Endothelial cell of umbilical vein (primary cell): Measurements from ENCODE around the gene ZFYVE26. TPM values are rescaled to one million over a fixed set of nuclear protein-coding genes. Genes with fewer than 3 reads are reported as not detected.

Experiments
- BruUV-seq: library from RNA; stranded (reverse); fragments of 400-500 nt; replicated peaks from 2 replicates; lab custom pipeline; 2021; lab: Mats Ljungman, UMichigan
- CTCF ChIA-PET: fragments of 300-600, 350-600 bp; sonication (Branson Sonifier 250); formaldehyde crosslinking; loops from one replicate; lab custom pipeline; 2021; ENCODE audit warnings: antibody characterized with exemption, inconsistent platforms; lab: Charles Lee
- POLR2A ChIA-PET: fragments of 300-600, 350-600 bp; sonication (Branson Sonifier 250); formaldehyde crosslinking; loops from one replicate; lab custom pipeline; 2021; ENCODE audit warnings: antibody characterized with exemption, inconsistent platforms; lab: Charles Lee
- DNase-seq: peaks from one replicate; pipeline ENCODE4 v3.0.0-alpha.2; 2011; ENCODE audit warnings: low read depth, low spot score
- FAIRE-seq: peaks from 2 replicates; lab custom pipeline; 2011; peaks lifted over from hg19 to GRCh38; lab: Jason Lieb, UNC
- H2AFZ ChIP-seq: 2 replicates; pipeline ENCODE4 v1.6.0; 2012; ENCODE audit warnings: low read depth, low read length, control low read depth, inconsistent platforms
- H3K27ac ChIP-seq: 2 replicates; pipeline ENCODE4 v1.5.1; 2011; ENCODE audit warnings: low read depth, mild to moderate bottlenecking, control low read depth, low read length, moderate library complexity; ENCODE audit not compliant: insufficient read depth
- H3K27me3 ChIP-seq, 2 experiments: 2 replicates each; pipeline versions ENCODE4 v1.6.0 to v1.6.1; 2011; ENCODE audit warnings: low read length in 2 of 2, mixed read lengths in 1 of 2; ENCODE audit not compliant: control insufficient read depth in 2 of 2, insufficient read depth in 2 of 2
- H3K36me3 ChIP-seq, 2 experiments: 2 replicates in 1 of 2; 3 replicates in 1 of 2; pipeline ENCODE4 v1.5.1; 2011; ENCODE audit warnings: low read length in 2 of 2, mild to moderate bottlenecking in 1 of 2, moderate library complexity in 1 of 2; ENCODE audit not compliant: control insufficient read depth in 2 of 2, insufficient read depth in 2 of 2; ENCODE audit errors: extremely low read depth in 1 of 2
- H3K4me1 ChIP-seq: 3 replicates; pipeline ENCODE4 v1.5.1; 2011; ENCODE audit warnings: mild to moderate bottlenecking, low read length; ENCODE audit not compliant: control insufficient read depth, insufficient read depth; ENCODE audit errors: extremely low read depth
- H3K4me2 ChIP-seq: 2 replicates; pipeline ENCODE4 v1.6.1; 2011; ENCODE audit warnings: low read length, control low read depth, mixed read lengths; ENCODE audit not compliant: insufficient read depth
- H3K4me3 ChIP-seq, 3 experiments: fragments of 200-600 bp in 1 of 3; sonication (generic), shearing (Covaris generic) in 1 of 3; replicated peaks in 1 of 3; 2 replicates each; pipeline ENCODE4 v1.5.1; 2011 to 2016; ENCODE audit warnings: control low read depth in 3 of 3, low read length in 3 of 3, mild to moderate bottlenecking in 2 of 3, inconsistent platforms in 1 of 3, low read depth in 1 of 3, moderate library complexity in 1 of 3; ENCODE audit not compliant: insufficient read depth in 1 of 3
- H3K79me2 ChIP-seq: 2 replicates; pipeline ENCODE4 v1.6.0; 2012; ENCODE audit warnings: low read length, inconsistent platforms; ENCODE audit not compliant: control insufficient read depth, insufficient read depth
- H3K9ac ChIP-seq: replicated peaks from 2 replicates; pipeline ENCODE3; 2011; ENCODE audit warnings: low read length, control low read depth; ENCODE audit not compliant: insufficient read depth; ENCODE audit errors: extremely low read depth
- H3K9me1 ChIP-seq: replicated peaks from 3 replicates; pipeline ENCODE4 v1.6.0; 2011; ENCODE audit warnings: mild to moderate bottlenecking, low read length; ENCODE audit not compliant: control insufficient read depth, insufficient read depth; ENCODE audit errors: extremely low read depth
- H3K9me3 ChIP-seq: replicated peaks from 2 replicates; pipeline ENCODE4 v1.5.1; 2012; ENCODE audit warnings: low read length, inconsistent platforms; ENCODE audit not compliant: control insufficient read depth, insufficient read depth
- H4K20me1 ChIP-seq: replicated peaks from 2 replicates; pipeline ENCODE3; 2011; ENCODE audit warnings: mild to moderate bottlenecking, low read length; ENCODE audit not compliant: control insufficient read depth, insufficient read depth; ENCODE audit errors: extremely low read depth
- CTCF ChIP-seq, 2 donors: IDR thresholded peaks; 1 replicate in 1 of 2; 2 replicates in 1 of 2; pipeline ENCODE4 v1.5.1; 2011; ENCODE audit warnings: low read length in 2 of 2, mild to moderate bottlenecking in 2 of 2, moderate library complexity in 2 of 2, control low read depth in 1 of 2, inconsistent platforms in 1 of 2, low read depth in 1 of 2; ENCODE audit not compliant: insufficient read depth in 1 of 2; ENCODE audit errors: extremely low read depth in 1 of 2
- EZH2 ChIP-seq: IDR thresholded peaks from 2 replicates; pipeline ENCODE4 v1.6.1; 2012; ENCODE audit warnings: borderline replicate concordance, low read depth, mild to moderate bottlenecking, moderate library complexity, low read length, inconsistent platforms; ENCODE audit not compliant: severe bottlenecking
- FOS ChIP-seq: IDR thresholded peaks from 2 replicates; pipeline ENCODE4 v1.6.1; 2011; ENCODE audit warnings: mild to moderate bottlenecking, low read length, moderate library complexity, borderline replicate concordance; ENCODE audit not compliant: insufficient read depth
- MAX ChIP-seq: IDR thresholded peaks from 2 replicates; pipeline ENCODE4 v1.6.1; 2011; ENCODE audit not compliant: insufficient read depth, insufficient read length
- MYC ChIP-seq: IDR thresholded peaks from one replicate; pipeline ENCODE4 v1.6.1; 2011; ENCODE audit warnings: mild to moderate bottlenecking, low read depth, low read length
- POLR2A ChIP-seq: IDR thresholded peaks from 2 replicates; pipeline ENCODE4 v1.6.1; 2012; ENCODE audit warnings: low read depth, mild to moderate bottlenecking, control low read depth, low read length
- POLR2AphosphoS5 ChIP-seq: IDR thresholded peaks from 2 replicates; pipeline ENCODE4 v1.6.1; 2012; ENCODE audit warnings: low read depth, mild to moderate bottlenecking, control low read depth, low read length, moderate library complexity; ENCODE audit not compliant: insufficient read depth
- dilution Hi-C: fragments of 300-500 bp; cut with MboI; formaldehyde crosslinking; loops from one replicate; pipeline ENCODE4 v1.15.0; 2019; ENCODE audit warnings: low sequenced_read_pairs; ENCODE audit not compliant: extremely low pct_ligation_motif_present
- intact Hi-C: fragments of 100-400 bp; cut with micrococcal nuclease; formaldehyde crosslinking; loops from one replicate; pipeline ENCODE4 v1.10.0; 2022
- polyA plus RNA-seq, 4 experiments: library from polyadenylated mRNA; depleted of rRNA in 3 of 4; stranded (reverse) in 3 of 4; unstranded in 1 of 4; fragments of >200 nt; gene quantifications; 2 replicates each; pipeline versions ENCODE4 v1.2.1 to v1.2.3, GENCODE V29; 2011 to 2012; ENCODE audit warnings: missing spikeins in 1 of 4
- total RNA-seq: library from RNA; stranded (reverse); gene quantifications from 2 replicates; pipeline ENCODE4 v1.2.3, GENCODE V29; 2021

ZFYVE26 gene
- total and polyA plus RNA-seq, 2 donors (not counting 3 experiments of a cell fraction or from before 2014, with no cell fraction given), result 15.3 to 26.3 TPM

- H4K20me1 ChIP-seq, result no peaks in the 10 kb centered on the region
- no peak overlapping the region for H3K4me3 ChIP-seq
- no peak overlapping the region for H2AFZ ChIP-seq
- FAIRE-seq (no peak), DNase-seq (no peak)
- H3K4me1 ChIP-seq, result no peaks in the 10 kb centered on the region
- no peaks in the 10 kb centered on the region for H3K9me3 ChIP-seq
- TF ChIP-seq MAX (no peak), POLR2AphosphoS5 (no peak), EZH2 (no peak), MYC (no peak), CTCF (IDR thresholded peaks at IDR 0.05; ENCODE audit: extremely low read depth in 1 of 2, insufficient read depth in 1 of 2, low read depth in 1 of 2, low read length in 2 of 2) (no peak), FOS (no peak), POLR2A (no peak)
- intact Hi-C loops (no loop called here), dilution Hi-C loops (no loop called here)
- CTCF ChIA-PET, result interaction anchor here (1.0 to 1.4 kb wide), 3 partner anchors 9 to 100 kb away, joined by 3 read pairs; no protein-coding TSS in a partner anchor
- H3K27ac ChIP-seq, result no peak overlapping the region
- H3K4me2 ChIP-seq, result no peak overlapping the region
- H3K9ac ChIP-seq, result no peak overlapping the region
- peaks cover 22 to 47% of the 10 kb centered on the region in 2 experiments for H3K36me3 ChIP-seq
- POLR2A ChIA-PET, result no interaction called here
- no TSS peak for BruUV-seq
- no peaks in the 10 kb centered on the region for H3K9me1 ChIP-seq
- no peaks in the 10 kb centered on the region for H3K27me3 ChIP-seq
- no peaks in the 10 kb centered on the region for H3K79me2 ChIP-seq
These were observed 50.2 kb downstream of the ZFYVE26 start for GRCh38 chr14:67766035-67766680.
